HG02973 (cell line): ENCODE results near the gene NECTIN1.
"Not testable (repeated sequence)": the region's sequence is repeated elsewhere in the genome, so short reads cannot be mapped to it uniquely, and the experiment has no call there.

Experiments used
- ATAC-seq: cut with Tn5 transposase; IDR thresholded peaks from one replicate; pipeline ENCODE4 v1.9.1; 2021; ENCODE audit warnings: moderate library complexity; ENCODE audit not compliant: unreplicated experiment

The NECTIN1 gene

DNA sequence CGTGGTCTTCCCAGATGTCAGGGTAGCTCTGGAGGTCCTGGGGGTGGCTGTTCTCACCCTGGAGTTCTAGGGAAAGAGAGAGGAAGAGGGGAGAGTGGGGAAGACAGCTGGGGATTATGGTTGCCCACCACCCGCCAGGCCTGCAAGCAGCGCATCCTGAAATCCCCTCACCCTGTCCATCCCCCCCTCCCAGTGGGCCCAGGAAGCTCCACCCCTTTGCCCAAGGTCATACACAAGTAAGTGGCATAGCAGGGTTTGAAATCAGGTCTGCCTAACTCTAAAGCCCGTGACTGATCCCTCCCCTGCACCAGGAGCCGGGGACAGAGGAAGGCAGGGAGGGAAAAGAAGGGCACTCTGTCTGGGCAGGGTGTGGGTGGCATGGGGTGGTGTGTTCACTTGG lies 105.3 kb downstream of the NECTIN1 start:
- no peak for ATAC-seq

- ATAC-seq, result no peak
These were observed 106.4 kb downstream of the NECTIN1 start for GRCh38 chr11:119622454-119623143.

DNA sequence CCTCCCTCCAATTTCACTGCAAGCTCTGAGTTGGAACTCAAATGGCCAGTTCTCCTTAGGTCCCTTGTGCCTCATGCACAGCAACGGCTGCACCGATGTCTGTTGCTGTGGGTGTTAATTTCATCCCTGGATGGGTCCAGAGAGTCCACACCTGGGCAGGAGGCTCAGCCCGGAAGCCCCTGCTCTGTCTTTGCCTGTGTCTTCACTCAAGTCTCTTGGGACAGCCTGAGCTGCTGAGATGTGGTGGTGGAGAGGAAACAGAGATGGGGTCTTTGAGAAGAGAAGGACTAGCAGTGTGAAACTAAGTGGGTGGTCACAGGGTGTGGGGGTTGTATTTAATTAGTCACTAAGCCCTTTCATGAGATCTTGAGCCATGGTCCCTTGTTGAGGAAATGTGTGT lies 109.3 kb downstream of the NECTIN1 start:
- no peak for ATAC-seq

DNA sequence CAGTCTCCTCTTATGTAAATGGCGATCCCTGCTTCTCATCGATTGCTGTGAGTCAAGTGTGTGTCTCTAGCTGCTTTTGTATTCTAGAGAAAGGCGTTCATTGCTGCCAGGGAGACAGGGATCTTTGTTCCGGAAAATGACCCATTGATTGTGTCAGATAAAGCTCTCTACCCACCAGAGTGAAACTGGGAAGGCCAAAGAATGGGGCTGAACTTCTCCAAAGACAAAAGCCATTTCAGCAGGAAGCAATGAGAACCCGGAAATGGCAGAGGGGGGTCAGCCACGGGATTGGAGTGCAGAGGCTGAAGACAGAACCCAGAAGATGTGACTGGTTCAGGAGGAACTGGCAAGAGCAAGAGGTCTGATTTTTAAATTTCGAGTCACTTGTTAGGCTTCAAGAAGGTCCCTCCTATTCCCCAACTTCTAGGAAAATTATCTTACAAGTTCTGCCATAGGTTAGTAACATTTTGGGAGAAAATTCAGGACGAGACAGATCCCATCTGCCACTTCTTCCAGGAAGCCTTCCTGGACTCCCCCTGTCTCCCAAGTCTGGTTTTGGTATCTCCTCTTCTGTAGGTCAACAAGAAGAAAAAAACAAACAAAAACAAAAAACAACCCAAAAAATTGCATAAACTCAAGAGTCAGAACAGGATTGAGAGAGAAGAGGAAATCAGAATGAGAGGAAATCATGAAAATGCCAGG lies 110.6 kb downstream of the NECTIN1 start:
- no peak for ATAC-seq

GRCh38 chr11:119617340-119617713 lies 111.7 kb downstream of the NECTIN1 start:
- ATAC-seq, result no peak

GRCh38 chr11:119616586-119617339 lies 112.2 kb downstream of the NECTIN1 start:
- ATAC-seq, result no peak

GRCh38 chr11:119615882-119616196 lies 113.2 kb downstream of the NECTIN1 start:
- ATAC-seq, result no peak

DNA sequence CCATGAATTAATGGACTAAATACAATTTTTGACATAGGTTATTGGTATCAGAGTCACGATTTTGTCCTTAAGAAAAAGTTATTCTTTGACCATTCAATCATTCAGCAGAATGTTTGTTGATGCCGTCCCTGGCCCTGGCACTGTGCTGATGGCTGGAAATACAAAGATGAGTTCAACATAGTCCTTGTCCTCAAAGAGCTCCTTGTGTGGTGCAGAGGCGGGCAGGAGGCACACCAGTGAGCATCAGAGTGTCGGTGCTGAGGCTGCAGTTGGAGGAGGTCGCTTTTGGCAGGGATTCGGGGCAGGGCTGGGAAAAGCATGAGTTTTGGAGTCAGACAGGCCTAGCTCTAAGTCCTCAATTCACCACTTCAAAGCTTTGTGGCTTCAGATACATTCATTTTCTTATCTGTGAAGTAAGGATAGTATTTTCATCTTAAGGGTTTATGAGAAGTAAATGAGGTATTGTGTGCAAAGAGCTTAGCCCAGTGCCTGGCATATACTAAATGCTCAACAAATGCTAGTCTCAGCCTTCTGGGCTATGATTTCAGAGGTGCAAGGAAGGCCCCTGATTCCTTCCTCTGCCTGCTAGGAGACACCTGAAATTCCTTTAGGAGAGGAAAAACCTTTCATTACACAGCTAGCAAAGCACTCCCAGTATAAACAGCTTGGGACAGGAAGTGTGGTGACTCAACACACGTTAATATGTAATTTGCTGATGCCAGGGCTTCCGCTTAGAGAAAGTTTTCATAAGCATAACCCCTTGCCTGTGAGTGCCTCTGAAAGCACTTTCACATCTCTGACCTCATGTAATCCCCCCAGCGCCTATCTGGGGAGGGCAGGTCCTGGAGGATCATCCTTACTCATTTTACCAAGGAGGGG lies 113.8 kb downstream of the NECTIN1 start:
- ATAC-seq, result peak; percentile 61

DNA sequence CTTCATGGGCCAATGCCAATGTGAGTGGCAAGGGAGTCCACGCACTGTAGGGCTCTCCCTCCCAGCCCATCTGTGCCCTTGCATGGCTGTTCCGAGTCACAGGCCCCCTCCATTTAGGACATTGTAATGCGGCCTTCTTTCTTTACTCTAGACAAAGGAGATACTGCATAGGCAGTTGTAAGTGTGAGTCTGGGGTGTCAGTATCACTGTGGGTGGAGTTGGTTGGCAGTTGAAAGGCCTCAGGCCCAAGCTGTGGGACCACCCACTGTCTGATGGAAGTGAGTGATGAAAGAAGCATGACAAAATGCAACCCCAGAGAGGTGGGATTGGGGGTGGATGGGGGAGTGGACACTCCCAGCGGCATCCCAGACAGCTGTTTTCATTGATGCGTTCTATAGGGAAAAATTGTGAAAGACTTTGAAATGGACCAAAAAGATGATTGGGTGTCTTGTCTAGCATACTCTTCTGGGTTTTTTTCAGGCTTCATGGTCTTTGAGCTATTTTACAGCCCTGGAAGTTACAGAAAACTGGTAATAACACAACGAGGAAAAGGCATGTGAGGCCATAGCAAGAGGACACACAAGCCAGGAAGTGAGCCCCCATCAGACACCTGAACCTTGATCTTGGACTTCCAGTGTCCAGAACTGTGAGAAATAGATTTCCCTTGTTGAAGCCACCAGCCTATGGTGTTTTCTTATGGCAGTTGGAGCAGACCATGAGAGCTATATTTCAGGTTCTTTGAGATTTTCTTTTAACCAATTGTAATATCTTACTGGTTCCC lies 114.6 kb downstream of the NECTIN1 start:
- no peak for ATAC-seq

DNA sequence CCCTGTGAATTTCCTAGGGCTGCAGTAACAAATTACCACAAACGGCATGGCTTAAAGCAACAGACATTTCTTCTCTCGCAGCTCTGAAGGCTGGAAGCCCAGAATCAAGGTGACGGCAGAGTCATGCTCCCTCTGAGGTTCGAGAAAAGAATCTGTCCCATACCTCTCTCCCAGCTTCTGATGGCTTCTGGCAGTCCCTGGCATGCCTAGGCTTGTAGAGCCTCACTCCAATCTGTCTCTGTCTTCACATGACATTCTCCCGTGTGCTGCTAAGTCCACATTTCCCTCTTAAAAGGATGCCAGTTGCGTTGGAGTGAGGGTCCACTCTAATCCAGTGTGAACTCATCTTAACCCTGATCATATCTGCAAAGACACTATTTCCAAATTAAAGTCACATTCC lies 116.2 kb downstream of the NECTIN1 start:
- ATAC-seq, result no peak

GRCh38 chr11:119610836-119611426 lies 118.1 kb downstream of the NECTIN1 start:
- ATAC-seq, result no peak

- ATAC-seq, result no peak
These were observed 120.2 kb downstream of the NECTIN1 start for GRCh38 chr11:119608781-119609180.

- ATAC-seq, result no peak
These were observed 120.8 kb downstream of the NECTIN1 start for GRCh38 chr11:119608201-119608600.

GRCh38 chr11:119607726-119608125 lies 121.3 kb downstream of the NECTIN1 start:
- ATAC-seq, result no peak

DNA sequence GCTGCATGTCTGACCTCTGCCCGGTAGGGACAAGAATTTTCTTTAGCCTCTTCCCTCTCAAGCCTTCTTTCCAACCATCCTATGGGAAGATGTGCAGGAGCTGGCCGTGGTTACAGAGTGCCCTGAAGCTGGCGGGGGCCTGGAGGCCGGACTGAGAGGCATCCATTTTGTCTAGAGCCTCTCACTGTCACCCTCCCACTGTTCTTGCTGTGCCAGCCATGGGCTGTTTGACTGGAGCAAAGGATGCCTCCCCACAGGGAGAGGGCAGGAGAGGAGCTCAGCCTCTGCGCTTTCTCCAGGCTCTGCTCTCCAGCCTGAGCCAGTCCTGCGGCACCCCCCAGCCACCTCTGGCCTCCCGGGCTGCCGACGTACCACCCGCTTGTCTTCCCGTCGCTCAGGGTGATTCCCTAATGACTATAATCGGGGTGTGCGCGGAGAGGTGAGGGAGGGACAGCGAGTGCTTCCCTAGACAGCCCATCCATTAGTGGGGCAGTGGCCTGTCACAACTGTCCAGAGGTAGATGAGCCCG lies 123.8 kb downstream of the NECTIN1 start:
- ATAC-seq, result no peak

DNA sequence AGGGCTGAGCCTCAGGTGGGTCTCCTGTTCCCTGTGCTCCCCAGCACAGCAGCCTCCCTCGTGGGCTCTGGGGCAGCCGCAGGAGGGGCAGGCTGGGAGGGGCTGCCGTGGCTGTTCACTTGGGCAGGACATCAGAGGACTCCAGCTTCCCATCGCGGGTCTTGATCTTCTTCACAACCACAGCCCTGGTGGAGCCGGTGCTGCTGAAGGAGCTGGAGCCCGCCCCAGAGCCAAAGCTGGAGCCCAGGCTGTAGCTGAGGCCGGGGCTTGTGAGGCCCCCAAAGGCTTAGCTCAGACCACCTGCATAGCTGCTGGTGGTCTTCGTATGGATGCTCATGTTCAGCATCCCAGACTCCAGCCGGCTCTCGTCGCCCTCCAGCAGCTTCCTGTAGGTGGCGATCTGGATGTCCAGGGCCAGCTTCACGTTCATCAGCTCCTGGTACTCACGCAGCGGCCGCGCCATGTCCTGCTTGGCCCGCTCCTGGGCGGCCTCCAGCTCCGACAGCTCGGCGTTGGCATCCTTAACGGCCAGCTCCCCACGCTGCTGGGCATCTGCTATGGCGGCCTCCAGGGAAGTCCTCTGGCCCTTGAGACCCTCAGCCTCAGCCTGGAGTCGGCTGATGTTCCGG lies 126.1 kb downstream of the NECTIN1 start:
- no peak for ATAC-seq

- no peak for ATAC-seq
These were observed 129.0 kb downstream of the NECTIN1 start for GRCh38 chr11:119599864-119600541.

DNA sequence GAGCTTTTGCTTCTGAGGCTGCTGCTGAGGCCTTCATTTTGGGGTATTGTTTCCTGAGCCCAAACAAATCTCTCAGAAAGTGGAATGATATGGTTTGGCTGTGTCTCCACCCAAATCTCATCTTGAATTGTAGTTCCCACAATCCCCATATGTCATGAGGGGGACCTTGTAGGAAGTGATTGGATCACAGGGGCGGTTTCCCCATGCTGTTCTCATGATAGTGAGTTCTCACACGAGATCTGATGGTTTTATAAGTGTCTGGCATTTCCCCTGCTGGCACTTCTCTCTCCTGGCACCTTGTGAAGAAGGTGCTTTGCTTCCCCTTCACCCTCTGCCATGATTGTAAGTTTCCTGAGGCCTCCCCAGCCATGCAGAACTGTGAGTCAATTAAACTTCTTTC lies 133.1 kb downstream of the NECTIN1 start:
- not testable (repeated sequence) for ATAC-seq
